ENCODE measurements around the gene BRSK2.

BRSK2 gene

DNA sequence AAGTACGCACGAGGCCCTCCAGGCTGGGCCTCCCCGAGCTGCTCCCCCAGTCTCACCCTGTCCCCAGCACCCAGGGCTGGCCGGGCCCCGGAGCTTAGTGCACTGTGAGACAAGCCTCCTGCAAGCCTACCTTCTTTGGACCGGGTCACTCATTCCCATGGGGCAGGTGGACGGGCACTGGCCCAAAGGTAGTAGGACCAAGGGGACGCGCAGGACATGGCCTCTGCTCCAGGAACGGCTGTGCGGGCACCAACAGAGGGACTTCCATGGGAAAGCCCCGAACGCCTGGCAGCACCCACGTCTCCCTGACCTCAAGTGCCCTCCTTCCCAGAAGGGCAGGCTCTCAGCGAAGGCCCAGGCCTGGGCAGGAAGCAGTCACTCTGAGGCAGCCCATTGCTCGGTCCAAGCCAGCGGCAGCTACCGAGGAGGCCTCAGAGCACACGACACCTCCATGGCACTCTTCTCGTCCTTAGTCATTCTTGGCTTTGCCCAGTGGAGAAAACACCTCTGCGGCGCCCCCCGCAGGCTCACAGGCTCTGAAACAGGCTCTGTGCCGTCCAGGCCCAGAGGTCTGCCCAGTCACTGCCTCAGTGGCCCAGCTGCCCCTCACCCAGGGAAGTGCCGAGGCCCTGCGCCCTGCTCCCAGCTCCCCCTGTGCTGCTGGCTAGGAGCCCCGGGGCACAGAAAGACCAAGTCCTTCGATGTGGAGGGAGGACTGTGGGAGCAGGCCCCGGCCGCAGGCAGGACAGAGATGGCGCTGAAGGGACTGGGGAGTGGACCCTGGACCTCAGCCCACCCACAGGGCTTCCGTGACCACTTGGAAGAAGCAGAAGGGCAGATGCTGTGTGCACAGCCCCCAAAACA lies 93.1 kb downstream of the BRSK2 start:
- CTCF ChIA-PET: interaction anchor here (0.7 kb wide), 1 partner anchor 53 kb away, joined by 3 read pairs; no protein-coding TSS in a partner anchor
- H3K36me3 ChIP-seq (ENCODE audit: control insufficient read depth in 2 of 2, insufficient read depth in 1 of 2, low read length in 2 of 2): peaks cover 0 to 24% of the 10 kb centered on the region in 2 experiments; a peak in 1 of 3 replicates
- no peaks in the 10 kb centered on the region; the same call in 1 of the 2 replicates for H3K4me1 ChIP-seq (ENCODE audit: control insufficient read depth, insufficient read depth, low read length)
- no peak overlapping the region for H3K27ac ChIP-seq (ENCODE audit: extremely low read depth, low read depth, low read length)
- no peak overlapping the region for H3K4me3 ChIP-seq (ENCODE audit: low read depth, low read length)
- POLR2A ChIA-PET: no interaction called here
- H3K9me3 ChIP-seq (ENCODE audit: control insufficient read depth, insufficient read depth, low read depth, low read length): no peaks in the 10 kb centered on the region
- TF ChIP-seq CTCF (tag by site-specific recombination; IDR thresholded peaks at IDR 0.05) (0 out of 2 replicates have a peak, but pooled peaks have one; percentile 9), ZNF791 (tag by site-specific recombination; IDR thresholded peaks at IDR 0.05) (no peak)

GRCh38 chr11:1483445-1483961 lies 93.8 kb downstream of the BRSK2 start:
- no peak overlapping the region for H3K27ac ChIP-seq (ENCODE audit: extremely low read depth, low read depth, low read length)
- ChIA-PET POLR2A (no interaction called here), CTCF (interaction anchor here (0.7 kb wide), 1 partner anchor 52 kb away, joined by 3 read pairs; no protein-coding TSS in a partner anchor)
- TF ChIP-seq SCRT2 (tag by site-specific recombination; IDR thresholded peaks at IDR 0.05) (peak; percentile 67), ZNF747 (tag by site-specific recombination; IDR thresholded peaks at IDR 0.05) (no peak)
- H3K9me3 ChIP-seq (ENCODE audit: control insufficient read depth, insufficient read depth, low read depth, low read length): no peaks in the 10 kb centered on the region
- H3K4me1 ChIP-seq (ENCODE audit: control insufficient read depth, insufficient read depth, low read length): no peaks in the 10 kb centered on the region; the same call in 1 of the 2 replicates
- peaks cover 0 to 19% of the 10 kb centered on the region in 2 experiments; a peak in 1 of 3 replicates for H3K36me3 ChIP-seq (ENCODE audit: control insufficient read depth in 2 of 2, insufficient read depth in 1 of 2, low read length in 2 of 2)
- H3K4me3 ChIP-seq (ENCODE audit: low read depth, low read length): no peak overlapping the region

DNA sequence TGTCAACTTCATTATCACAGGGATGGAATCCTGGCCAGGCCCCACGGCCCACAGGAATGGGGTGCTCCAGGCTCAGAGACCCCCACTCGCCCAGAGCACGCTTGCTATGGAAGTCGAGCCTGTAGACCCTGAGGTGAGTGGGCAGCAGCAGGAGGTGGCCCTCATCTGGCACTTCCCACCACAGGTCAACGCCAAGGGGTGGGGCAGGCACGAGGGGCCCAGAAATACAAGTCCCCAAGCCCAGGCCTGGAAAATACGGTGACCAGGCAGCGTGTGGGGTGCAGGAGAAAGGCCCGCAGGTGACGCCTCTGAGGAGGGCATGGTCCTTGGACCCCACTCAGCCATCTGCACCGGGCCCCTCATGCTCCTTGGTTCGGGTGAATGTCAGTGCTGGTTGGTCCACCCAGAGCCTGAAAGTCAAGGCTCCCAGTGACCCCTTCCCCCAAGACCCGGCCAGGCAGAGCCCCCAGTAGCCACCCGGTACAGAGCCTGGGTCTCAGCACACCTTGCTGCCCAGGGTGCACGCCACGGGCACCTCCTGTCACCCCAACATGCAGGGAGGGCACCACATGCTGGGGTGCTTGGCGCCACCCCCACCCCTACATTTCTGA lies 94.4 kb downstream of the BRSK2 start:
- H3K27ac ChIP-seq (ENCODE audit: extremely low read depth, low read depth, low read length): no peak overlapping the region
- H3K36me3 ChIP-seq (ENCODE audit: control insufficient read depth in 2 of 2, insufficient read depth in 1 of 2, low read length in 2 of 2): peaks cover 0 to 12% of the 10 kb centered on the region in 2 experiments; a peak in 1 of 3 replicates
- no peaks in the 10 kb centered on the region for H3K9me3 ChIP-seq (ENCODE audit: control insufficient read depth, insufficient read depth, low read depth, low read length)
- CTCF ChIA-PET: no interaction called here
- TF ChIP-seq ZNF639 (tag by site-specific recombination; IDR thresholded peaks at IDR 0.05): no peak
- TF ChIP-seq, protein P1, sequence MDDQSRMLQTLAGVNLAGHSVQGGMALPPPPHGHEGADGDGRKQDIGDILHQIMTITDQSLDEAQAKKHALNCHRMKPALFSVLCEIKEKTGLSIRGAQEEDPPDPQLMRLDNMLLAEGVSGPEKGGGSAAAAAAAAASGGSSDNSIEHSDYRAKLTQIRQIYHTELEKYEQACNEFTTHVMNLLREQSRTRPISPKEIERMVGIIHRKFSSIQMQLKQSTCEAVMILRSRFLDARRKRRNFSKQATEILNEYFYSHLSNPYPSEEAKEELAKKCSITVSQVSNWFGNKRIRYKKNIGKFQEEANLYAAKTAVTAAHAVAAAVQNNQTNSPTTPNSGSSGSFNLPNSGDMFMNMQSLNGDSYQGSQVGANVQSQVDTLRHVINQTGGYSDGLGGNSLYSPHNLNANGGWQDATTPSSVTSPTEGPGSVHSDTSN (CRISPR knock-in tag; IDR thresholded peaks at IDR 0.05): no peak
- no peak for TF ChIP-seq FEZF1 (tag by site-specific recombination; IDR thresholded peaks at IDR 0.05)
- no peaks in the 10 kb centered on the region; the same call in 1 of the 2 replicates for H3K4me1 ChIP-seq (ENCODE audit: control insufficient read depth, insufficient read depth, low read length)
- POLR2A ChIA-PET: no interaction called here
- H3K4me3 ChIP-seq (ENCODE audit: low read depth, low read length): no peak overlapping the region

DNA sequence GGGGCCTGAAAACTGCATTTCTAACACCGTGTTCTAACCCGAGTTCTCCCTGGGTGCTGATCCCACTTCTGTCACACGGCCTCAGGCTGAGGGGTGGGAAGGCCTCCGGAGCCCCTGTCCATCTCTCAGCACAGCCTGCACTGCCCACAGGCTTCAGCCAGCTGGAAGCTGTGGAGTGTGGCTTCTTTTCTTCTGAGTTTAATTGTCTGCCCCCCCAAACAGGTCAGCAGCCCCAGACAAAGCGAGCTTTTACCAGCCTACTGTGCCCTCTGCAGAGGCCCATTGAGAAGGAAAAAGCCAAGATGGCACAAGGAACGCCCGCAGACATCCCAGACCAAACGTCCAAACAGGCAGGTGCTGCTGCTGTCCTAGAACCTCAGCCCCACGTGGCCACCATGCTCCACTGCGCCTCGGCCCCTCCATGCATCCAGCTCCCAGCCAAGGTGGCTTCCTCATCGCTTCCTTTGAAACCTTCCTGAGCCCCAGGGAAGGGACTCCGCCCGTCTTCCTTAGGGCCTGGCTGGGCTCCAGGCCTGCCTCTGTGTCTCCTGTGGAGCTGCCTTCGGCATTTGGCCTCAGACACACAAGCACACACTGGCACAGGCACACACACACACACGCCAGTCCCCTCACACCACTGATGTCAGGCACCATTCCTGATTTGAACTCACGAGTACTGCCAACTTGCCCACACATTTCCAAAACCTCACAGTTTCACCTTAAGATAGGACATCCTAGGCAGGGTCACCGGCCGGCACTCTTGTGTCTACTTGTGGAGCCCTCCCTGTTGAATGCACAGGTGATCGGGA lies 95.2 kb downstream of the BRSK2 start:
- ChIA-PET POLR2A (no interaction called here), CTCF (no interaction called here)
- no peaks in the 10 kb centered on the region; the same call in 1 of the 2 replicates for H3K4me1 ChIP-seq (ENCODE audit: control insufficient read depth, insufficient read depth, low read length)
- peaks cover 0 to 5% of the 10 kb centered on the region in 2 experiments; a peak in 1 of 3 replicates for H3K36me3 ChIP-seq (ENCODE audit: control insufficient read depth in 2 of 2, insufficient read depth in 1 of 2, low read length in 2 of 2)
- H3K9me3 ChIP-seq (ENCODE audit: control insufficient read depth, insufficient read depth, low read depth, low read length): no peaks in the 10 kb centered on the region
- no peak overlapping the region for H3K4me3 ChIP-seq (ENCODE audit: low read depth, low read length)
- no peak overlapping the region for H3K27ac ChIP-seq (ENCODE audit: extremely low read depth, low read depth, low read length)
- TF ChIP-seq, protein P2, sequence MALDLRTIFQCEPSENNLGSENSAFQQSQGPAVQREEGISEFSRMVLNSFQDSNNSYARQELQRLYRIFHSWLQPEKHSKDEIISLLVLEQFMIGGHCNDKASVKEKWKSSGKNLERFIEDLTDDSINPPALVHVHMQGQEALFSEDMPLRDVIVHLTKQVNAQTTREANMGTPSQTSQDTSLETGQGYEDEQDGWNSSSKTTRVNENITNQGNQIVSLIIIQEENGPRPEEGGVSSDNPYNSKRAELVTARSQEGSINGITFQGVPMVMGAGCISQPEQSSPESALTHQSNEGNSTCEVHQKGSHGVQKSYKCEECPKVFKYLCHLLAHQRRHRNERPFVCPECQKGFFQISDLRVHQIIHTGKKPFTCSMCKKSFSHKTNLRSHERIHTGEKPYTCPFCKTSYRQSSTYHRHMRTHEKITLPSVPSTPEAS (tag by site-specific recombination; IDR thresholded peaks at IDR 0.05): peak; percentile 58
- TF ChIP-seq SCRT1 (tag by site-specific recombination; IDR thresholded peaks at IDR 0.05; ENCODE audit: borderline replicate concordance) (peak; percentile 53; the same call in 1 of the 2 replicates), SCRT2 (tag by site-specific recombination; IDR thresholded peaks at IDR 0.05) (peak; percentile 68)
- TF ChIP-seq, protein P3, sequence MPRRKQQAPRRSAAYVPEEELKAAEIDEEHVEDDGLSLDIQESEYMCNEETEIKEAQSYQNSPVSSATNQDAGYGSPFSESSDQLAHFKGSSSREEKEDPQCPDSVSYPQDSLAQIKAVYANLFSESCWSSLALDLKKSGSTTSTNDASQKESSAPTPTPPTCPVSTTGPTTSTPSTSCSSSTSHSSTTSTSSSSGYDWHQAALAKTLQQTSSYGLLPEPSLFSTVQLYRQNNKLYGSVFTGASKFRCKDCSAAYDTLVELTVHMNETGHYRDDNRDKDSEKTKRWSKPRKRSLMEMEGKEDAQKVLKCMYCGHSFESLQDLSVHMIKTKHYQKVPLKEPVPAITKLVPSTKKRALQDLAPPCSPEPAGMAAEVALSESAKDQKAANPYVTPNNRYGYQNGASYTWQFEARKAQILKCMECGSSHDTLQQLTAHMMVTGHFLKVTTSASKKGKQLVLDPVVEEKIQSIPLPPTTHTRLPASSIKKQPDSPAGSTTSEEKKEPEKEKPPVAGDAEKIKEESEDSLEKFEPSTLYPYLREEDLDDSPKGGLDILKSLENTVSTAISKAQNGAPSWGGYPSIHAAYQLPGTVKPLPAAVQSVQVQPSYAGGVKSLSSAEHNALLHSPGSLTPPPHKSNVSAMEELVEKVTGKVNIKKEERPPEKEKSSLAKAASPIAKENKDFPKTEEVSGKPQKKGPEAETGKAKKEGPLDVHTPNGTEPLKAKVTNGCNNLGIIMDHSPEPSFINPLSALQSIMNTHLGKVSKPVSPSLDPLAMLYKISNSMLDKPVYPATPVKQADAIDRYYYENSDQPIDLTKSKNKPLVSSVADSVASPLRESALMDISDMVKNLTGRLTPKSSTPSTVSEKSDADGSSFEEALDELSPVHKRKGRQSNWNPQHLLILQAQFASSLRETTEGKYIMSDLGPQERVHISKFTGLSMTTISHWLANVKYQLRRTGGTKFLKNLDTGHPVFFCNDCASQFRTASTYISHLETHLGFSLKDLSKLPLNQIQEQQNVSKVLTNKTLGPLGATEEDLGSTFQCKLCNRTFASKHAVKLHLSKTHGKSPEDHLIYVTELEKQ (tag by site-specific recombination; IDR thresholded peaks at IDR 0.05; ENCODE audit: borderline replicate concordance): no peak

Data from HEK293 (cell line).